ENCODE data around the gene CCNA2.

The CCNA2 gene

GRCh38 chr4:121823505-121824170 lies at the start of gene CCNA2:
TSS of gene CCNA2 (minus strand) at chr4:121823883. CDS start at chr4:121823628, 255 bp downstream.
- DNase-seq: peak; percentile 95 to 96

- peak; percentile 97 for DNase-seq
Measured at GRCh38 chr4:121869841-121870822, 46.4 kb upstream of the CCNA2 start, which contains the start of gene BBS7. TSS of gene BBS7 (minus strand) at chr4:121870474. CDS start at chr4:121870313, 161 bp downstream.

GRCh38 chr4:121863799-121864198 lies 40.1 kb upstream of the CCNA2 start:
- DNase-seq: no peak

GRCh38 chr4:121861426-121861825 lies 37.7 kb upstream of the CCNA2 start:
- no peak for DNase-seq

GRCh38 chr4:121860121-121860520 lies 36.4 kb upstream of the CCNA2 start:
- no peak for DNase-seq

- no peak for DNase-seq
Measured at GRCh38 chr4:121851354-121851753, 27.7 kb upstream of the CCNA2 start.

GRCh38 chr4:121846662-121847061 lies 23.0 kb upstream of the CCNA2 start:
- no peak for DNase-seq

GRCh38 chr4:121842862-121843261 lies 19.2 kb upstream of the CCNA2 start:
- DNase-seq: no peak

GRCh38 chr4:121838136-121838535 lies 14.5 kb upstream of the CCNA2 start:
- DNase-seq: no peak

- DNase-seq: no peak
Measured at GRCh38 chr4:121829511-121829910, 5.8 kb upstream of the CCNA2 start.

GRCh38 chr4:121827853-121828252 lies 4.2 kb upstream of the CCNA2 start:
- no peak for DNase-seq

- no peak for DNase-seq
Measured at GRCh38 chr4:121824950-121825349, 1.3 kb upstream of the CCNA2 start.

GRCh38 chr4:121824171-121824527 lies 466 bp upstream of the CCNA2 start:
- DNase-seq: no peak

GRCh38 chr4:121822796-121823504 lies 733 bp downstream of the CCNA2 start:
- DNase-seq: peak; percentile 14 to 50

- DNase-seq: no peak
Measured at GRCh38 chr4:121822047-121822446, 1.6 kb downstream of the CCNA2 start.

GRCh38 chr4:121819216-121819965 lies 4.3 kb downstream of the CCNA2 start:
- no peak for DNase-seq

GRCh38 chr4:121818215-121818614 lies 5.5 kb downstream of the CCNA2 start:
- DNase-seq: no peak

GRCh38 chr4:121817701-121818100 lies 6.0 kb downstream of the CCNA2 start:
- no peak for DNase-seq

- no peak for DNase-seq
Measured at GRCh38 chr4:121817006-121817405, 6.7 kb downstream of the CCNA2 start.

GRCh38 chr4:121814756-121815155 lies 8.9 kb downstream of the CCNA2 start:
- no peak for DNase-seq

- no peak for DNase-seq
Measured at GRCh38 chr4:121811122-121811521, 12.6 kb downstream of the CCNA2 start.

GRCh38 chr4:121806411-121806810 lies 17.3 kb downstream of the CCNA2 start:
- DNase-seq: no peak

- no peak for DNase-seq
Measured at GRCh38 chr4:121801715-121802075, 22.0 kb downstream of the CCNA2 start.
